ENCODE measurements around the gene LCK.
"Not testable (repeated sequence)": the region's sequence is repeated elsewhere in the genome, so short reads cannot be mapped to it uniquely, and the experiment has no call there.

The LCK gene

GRCh38 chr1:32240140-32240951 is 10.7 kb upstream of the LCK start:
- DNase-seq: peak; percentile 86 to 92 (median 92)

GRCh38 chr1:32241001-32241763 is 9.9 kb upstream of the LCK start:
- peak; percentile 75 to 87 (median 82) for DNase-seq

- DNase-seq: peak in 1 of 3 experiments; percentile 28
These were observed 8.7 kb upstream of the LCK start for GRCh38 chr1:32242341-32242851.

GRCh38 chr1:32246888-32247273 is 4.2 kb upstream of the LCK start, which contains the start of gene FAM167B:
Gene FAM167B, plus strand, starts transcription at chr1:32247222. Its CDS starts 200 bp downstream, at chr1:32247422.
- no peak for DNase-seq

GRCh38 chr1:32247452-32247851 is 3.6 kb upstream of the LCK start:
- DNase-seq: no peak

GRCh38 chr1:32247983-32248889 is 2.8 kb upstream of the LCK start:
- peak; percentile 77 to 88 (median 77) for DNase-seq

GRCh38 chr1:32249831-32250525 is 1.1 kb upstream of the LCK start:
- peak in 1 of 3 experiments; percentile 11 for DNase-seq

GRCh38 chr1:32255072-32256071 is 4.3 kb downstream of the LCK start:
- DNase-seq: no peak

GRCh38 chr1:32256473-32257226 is 5.6 kb downstream of the LCK start:
- DNase-seq: no peak

GRCh38 chr1:32257227-32257508 is 6.1 kb downstream of the LCK start:
- no peak for DNase-seq

GRCh38 chr1:32263236-32263593 is 12.2 kb downstream of the LCK start:
- DNase-seq: not testable (repeated sequence)

- no peak for DNase-seq
These were observed 12.7 kb downstream of the LCK start for GRCh38 chr1:32263744-32264143.

GRCh38 chr1:32265846-32266245 is 14.8 kb downstream of the LCK start:
- DNase-seq: no peak

- DNase-seq: no peak
These were observed 16.0 kb downstream of the LCK start for GRCh38 chr1:32266921-32267591.

- no peak for DNase-seq
These were observed 18.7 kb downstream of the LCK start for GRCh38 chr1:32269744-32270143.

- no peak for DNase-seq
These were observed 21.7 kb downstream of the LCK start for GRCh38 chr1:32272557-32273390.

- DNase-seq: peak in 2 of 3 experiments; percentile 40 to 52
These were observed 22.5 kb downstream of the LCK start for GRCh38 chr1:32273391-32274208.

All from NCI-H1417 (cell line).